GM12878 (cell line): ENCODE data around the gene FRAS1. TPM values are rescaled to one million over a fixed set of nuclear protein-coding genes. Genes with fewer than 3 reads are reported as not detected.

Experiments used
- ATAC-seq: fragments of 200-7000 bp; cut with Tn5 transposase; 3 replicates; pipeline ENCODE4 v1.9.1; 2020; ENCODE audit warnings: mild to moderate bottlenecking, moderate library complexity
- BruUV-seq: library from RNA; stranded (reverse); fragments of 400-500 nt; replicated peaks from 2 replicates; lab custom pipeline; 2021; lab: Mats Ljungman, UMichigan
- CTCF ChIA-PET: fragments of 300-600 bp; sonication (Branson Sonifier 250); formaldehyde crosslinking; extraction: SDS; loops from one replicate; lab custom pipeline; 2021; ENCODE audit warnings: inconsistent platforms; lab: Yijun Ruan, JAX
- POLR2A ChIA-PET: fragments of 350-600 bp; formaldehyde crosslinking; extraction: SDS; loops from one replicate; lab custom pipeline; 2021; ENCODE audit warnings: inconsistent platforms; lab: Charles Lee
- RAD21 ChIA-PET: fragments of 300-600 bp; sonication (Branson Sonifier 250); formaldehyde crosslinking; loops from one replicate; lab custom pipeline; 2023; ENCODE audit warnings: antibody characterized with exemption; ENCODE audit not compliant: unreplicated experiment; lab: Charles Lee
- SMC1A ChIA-PET: fragments of 300-600 bp; sonication (Branson Sonifier 250); formaldehyde crosslinking; loops from one replicate; lab custom pipeline; 2023; ENCODE audit not compliant: unreplicated experiment, uncharacterized antibody; lab: Charles Lee
- DNase-seq: peaks from one replicate; pipeline ENCODE4 v3.0.0-alpha.2; 2011; ENCODE audit warnings: low read depth, low spot score
- FAIRE-seq: peaks from 3 replicates; lab custom pipeline; 2011; peaks lifted over from hg19 to GRCh38; lab: Jason Lieb, UNC
- H2AFZ ChIP-seq: 2 replicates; pipeline ENCODE4 v1.6.0; 2011; ENCODE audit warnings: low read depth, low read length, control low read depth; ENCODE audit not compliant: control insufficient read depth
- H3K27ac ChIP-seq: 2 replicates; pipeline ENCODE4 v1.5.1; 2011; ENCODE audit warnings: control low read depth; ENCODE audit not compliant: control insufficient read depth, insufficient read depth
- H3K27me3 ChIP-seq, 2 experiments: replicated peaks in 1 of 2; 2 replicates each; pipeline versions ENCODE4 v1.6.0 to v1.6.1; 2011; ENCODE audit warnings: low read length in 1 of 2; ENCODE audit not compliant: control insufficient read depth in 2 of 2, insufficient read depth in 2 of 2
- H3K36me3 ChIP-seq, 2 experiments: 2 replicates each; pipeline ENCODE4 v1.5.1; 2011; ENCODE audit warnings: low read length in 1 of 2; ENCODE audit not compliant: control insufficient read depth in 2 of 2, insufficient read depth in 2 of 2
- H3K4me1 ChIP-seq: 2 replicates; pipeline ENCODE4 v1.6.1; 2011; ENCODE audit warnings: mild to moderate bottlenecking, low read length, moderate library complexity, mixed read lengths; ENCODE audit not compliant: control insufficient read depth, insufficient read depth
- H3K4me2 ChIP-seq: 2 replicates; pipeline ENCODE4 v1.6.0; 2011; ENCODE audit warnings: control low read depth; ENCODE audit not compliant: control insufficient read depth, insufficient read depth
- H3K4me3 ChIP-seq: fragments of 200-600 bp; sonication (generic); 2 replicates; pipeline ENCODE4 v1.5.1; 2016
- H3K79me2 ChIP-seq: 2 replicates; pipeline ENCODE4 v1.6.0; 2011; ENCODE audit warnings: low read length; ENCODE audit not compliant: control insufficient read depth, insufficient read depth
- H3K9ac ChIP-seq: 2 replicates; pipeline ENCODE4 v1.8.0; 2011; ENCODE audit warnings: low read length, control low read depth, mixed read lengths; ENCODE audit not compliant: control insufficient read depth, insufficient read depth
- H3K9me3 ChIP-seq: replicated peaks from 3 replicates; pipeline ENCODE4 v1.5.1; 2011; ENCODE audit warnings: mild to moderate bottlenecking, low read length; ENCODE audit not compliant: control insufficient read depth, insufficient read depth
- H4K20me1 ChIP-seq: 2 replicates; pipeline ENCODE4 v1.6.0; 2011; ENCODE audit not compliant: control insufficient read depth, insufficient read depth
- BCL3 ChIP-seq: IDR thresholded peaks from 2 replicates; pipeline ENCODE4 v1.6.1; 2011; ENCODE audit warnings: borderline replicate concordance, low read depth, mild to moderate bottlenecking, moderate library complexity, low read length; ENCODE audit not compliant: insufficient read depth, poor library complexity, severe bottlenecking
- CHD2 ChIP-seq: IDR thresholded peaks from 2 replicates; pipeline ENCODE4 v1.6.1; 2011; ENCODE audit warnings: low read depth, low read length, improper control_type of control experiment, borderline replicate concordance
- MLLT1 ChIP-seq: fragments of 450-650 bp; IDR thresholded peaks from 2 replicates; pipeline ENCODE4 v1.6.1; 2016; ENCODE audit warnings: mild to moderate bottlenecking
- SIN3A ChIP-seq: IDR thresholded peaks from 2 replicates; pipeline ENCODE4 v1.6.1; 2012; ENCODE audit warnings: low read depth, low read length, improper control_type of control experiment
- ZNF384 ChIP-seq: IDR thresholded peaks from 2 replicates; pipeline ENCODE4 v1.6.1; 2012; ENCODE audit warnings: low read depth, mild to moderate bottlenecking, low read length, improper control_type of control experiment, borderline replicate concordance
- in situ Hi-C: fragments of 300-500 bp; cut with MboI; formaldehyde crosslinking; loops from 9 replicates; pipeline ENCODE4 v1.14.3; 2018; ENCODE audit warnings: mixed read lengths
- intact Hi-C: fragments of 100-400 bp; cut with micrococcal nuclease; formaldehyde crosslinking; loops from one replicate; pipeline ENCODE4 v1.14.2; 2022; ENCODE audit not compliant: unreplicated experiment
- polyA plus RNA-seq, 11 experiments: library from polyadenylated mRNA; depleted of rRNA in 4 of 11; unstranded in 6 of 11; stranded (reverse) in 5 of 11; fragments of >200 nt; fragmentation: Nextera tagmentation in 4 of 11; fragmentation: Illumina TruSeq in 1 of 11; extraction: Ambion mirVana in 4 of 11; extraction: Trizol in 1 of 11; gene quantifications; 1 replicate in 1 of 11; 2 replicates in 10 of 11; pipeline versions ENCODE4 v1.2.1 to v1.2.3, GENCODE V29; 2011 to 2016; ENCODE audit warnings: inconsistent platforms in 2 of 11, missing spikeins in 2 of 11, low read depth in 1 of 11
- total RNA-seq, 4 experiments: library from RNA; depleted of rRNA in 3 of 4; stranded (reverse); fragments of >200 nt in 3 of 4; fragmentation: Illumina TruSeq in 1 of 4; extraction: Trizol in 1 of 4; gene quantifications; 2 replicates each; pipeline versions ENCODE4 v1.2.1 to v1.2.3, GENCODE V29; 2013 to 2021

The FRAS1 gene
- total and polyA plus RNA-seq, 10 of the 15 experiments (the other 5 are each of a cell fraction or from before 2014, with no cell fraction given) = 0.08 to 11.7 (median 0.20) TPM

GRCh38 chr4:78386679-78387078, 329.6 kb downstream of the FRAS1 start:
- Histone ChIP-seq H3K9me3 (no peaks in the 10 kb centered on the region), H3K27ac (no peak overlapping the region), H3K9ac (no peak overlapping the region), H3K79me2 (no peaks in the 10 kb centered on the region), H3K4me3 (no peak overlapping the region), H3K36me3 (no peaks in the 10 kb centered on the region), H3K4me1 (no peaks in the 10 kb centered on the region), H2AFZ (no peak overlapping the region), H3K4me2 (no peak overlapping the region), H4K20me1 (no peaks in the 10 kb centered on the region), H3K27me3 (no peaks in the 10 kb centered on the region)
- no peak for TF ChIP-seq ZNF384
- no peak for TF ChIP-seq MLLT1
- TF ChIP-seq BCL3 = no peak
- TF ChIP-seq CHD2 = no peak
- no peak for TF ChIP-seq SIN3A
- intact Hi-C loops (no loop called here), in situ Hi-C loops (no loop called here)
- no peak for ATAC-seq
- BruUV-seq = no TSS peak
- no peak for FAIRE-seq
- SMC1A ChIA-PET = interaction anchor here (0.9 kb wide), 1 partner anchor 11 kb away, joined by 3 read pairs; no protein-coding TSS in a partner anchor
- no peak for DNase-seq
- RAD21 ChIA-PET = no interaction called here
- CTCF ChIA-PET = no interaction called here
- POLR2A ChIA-PET = no interaction called here
